Activated CD4-positive, alpha-beta T cell treated with anti-CD3 and anti-CD28 coated beads, Interleukin-2, amount 10 ng/mL, durations not matched to agents 24 days and 14 days (primary cell): ENCODE measurements around the gene UBA6. TPM values are rescaled to one million over a fixed set of nuclear protein-coding genes. Genes with fewer than 3 reads are reported as not detected.

Source experiments
- DNase-seq: peaks from one replicate; pipeline ENCODE4 v3.0.0; 2022
- H3K27ac Mint-ChIP-seq: one replicate; pipeline ENCODE4 v1.8.0; 2022; ENCODE audit warnings: mild to moderate bottlenecking, mixed read lengths
- H3K27me3 Mint-ChIP-seq: one replicate; pipeline ENCODE4 v1.8.0; 2022; ENCODE audit warnings: mixed read lengths
- H3K36me3 Mint-ChIP-seq: one replicate; pipeline ENCODE4 v1.8.0; 2022; ENCODE audit warnings: low read depth, mild to moderate bottlenecking, mixed read lengths
- H3K4me1 Mint-ChIP-seq: one replicate; pipeline ENCODE4 v1.8.0; 2021; ENCODE audit warnings: mixed read lengths
- H3K4me3 Mint-ChIP-seq: one replicate; pipeline ENCODE4 v1.8.0; 2022; ENCODE audit warnings: mild to moderate bottlenecking, moderate library complexity, mixed read lengths
- H3K9me3 Mint-ChIP-seq: one replicate; pipeline ENCODE4 v1.8.0; 2021; ENCODE audit warnings: mixed read lengths
- intact Hi-C: fragments of 100-400 bp; cut with micrococcal nuclease; formaldehyde crosslinking; loops from one replicate; pipeline ENCODE4 v1.15.1; 2023
- total RNA-seq: library from RNA; stranded (reverse); gene quantifications from 2 replicates; pipeline ENCODE4 v1.2.3, GENCODE V29; 2022

The UBA6 gene
- total RNA-seq, 1 donor from 2014 or later: 85.4 TPM

DNA sequence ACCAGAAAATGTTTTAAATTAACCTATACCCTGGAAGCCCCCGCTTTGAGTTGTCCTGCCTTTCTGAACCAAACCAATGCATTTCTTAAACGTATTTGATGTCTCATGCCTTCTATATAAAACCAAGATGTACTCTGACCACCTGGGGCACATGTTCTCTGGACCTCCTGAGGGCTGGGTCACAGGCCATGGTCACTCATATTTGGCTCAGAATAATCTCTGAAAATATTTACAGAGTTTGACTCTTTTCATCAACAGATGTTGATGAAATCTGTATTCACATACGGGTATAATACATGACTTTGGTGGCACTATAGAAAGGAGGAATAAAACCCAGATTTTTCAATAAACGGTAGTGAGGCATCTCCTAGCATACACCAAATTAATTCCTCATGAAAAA is 86.8 kb downstream of the UBA6 start:
- Mint-ChIP-seq H3K27ac (no peak overlapping the region), H3K27me3 (no peaks in the 10 kb centered on the region), H3K36me3 (peaks cover 40% of the 10 kb centered on the region), H3K9me3 (peaks cover 11% of the 10 kb centered on the region), H3K4me1 (no peaks in the 10 kb centered on the region), H3K4me3 (no peak overlapping the region)
- no peak for DNase-seq
- intact Hi-C loops: no loop called here

DNA sequence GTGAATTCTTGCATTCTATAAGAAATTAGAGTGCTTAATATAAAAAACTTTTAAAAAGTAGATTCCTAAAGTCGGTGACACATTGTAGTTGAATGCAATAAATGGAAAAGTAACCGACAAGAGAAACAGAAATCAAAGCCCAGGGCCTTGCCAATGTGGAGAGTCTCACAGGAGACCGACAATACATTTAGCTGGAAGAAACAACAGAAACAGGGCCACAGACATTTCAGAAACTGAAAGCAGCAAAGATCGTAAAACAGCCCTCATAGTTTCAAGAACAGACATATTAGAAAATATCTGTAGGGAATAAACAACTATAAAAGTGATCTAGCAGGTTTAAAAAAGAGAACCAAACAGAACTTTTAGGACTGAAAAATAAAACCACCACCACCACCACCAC is 92.9 kb downstream of the UBA6 start:
- no peaks in the 10 kb centered on the region for H3K27me3 Mint-ChIP-seq
- H3K9me3 Mint-ChIP-seq: peaks cover 14% of the 10 kb centered on the region
- peak overlapping the region; percentile 13 for H3K27ac Mint-ChIP-seq
- intact Hi-C loops: no loop called here
- DNase-seq: no peak
- H3K4me3 Mint-ChIP-seq: peak overlapping the region; percentile 4
- peaks cover 60% of the 10 kb centered on the region for H3K36me3 Mint-ChIP-seq
- H3K4me1 Mint-ChIP-seq: peaks cover 9% of the 10 kb centered on the region

DNA sequence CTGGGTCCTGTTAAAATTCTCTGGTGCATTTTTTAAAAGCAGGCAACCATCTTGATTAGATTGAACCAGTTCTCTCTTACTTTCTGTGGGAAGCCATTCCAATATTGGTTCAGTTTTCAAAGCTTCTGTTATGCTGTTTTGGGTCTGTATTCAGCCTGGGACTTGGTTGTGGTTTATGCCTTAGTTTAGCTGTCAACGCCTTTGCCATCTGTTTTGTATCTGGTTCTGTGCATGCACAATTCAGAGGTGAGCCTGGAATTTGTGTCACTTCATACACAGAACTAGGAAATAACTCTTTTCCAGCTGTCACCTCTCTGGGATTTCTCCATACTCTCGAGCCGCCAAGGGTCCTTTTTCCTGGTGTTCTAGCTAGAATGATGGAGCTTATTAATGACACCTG is 96.2 kb downstream of the UBA6 start:
- intact Hi-C loops: no loop called here
- H3K27me3 Mint-ChIP-seq: no peaks in the 10 kb centered on the region
- peaks cover 78% of the 10 kb centered on the region for H3K36me3 Mint-ChIP-seq

DNA sequence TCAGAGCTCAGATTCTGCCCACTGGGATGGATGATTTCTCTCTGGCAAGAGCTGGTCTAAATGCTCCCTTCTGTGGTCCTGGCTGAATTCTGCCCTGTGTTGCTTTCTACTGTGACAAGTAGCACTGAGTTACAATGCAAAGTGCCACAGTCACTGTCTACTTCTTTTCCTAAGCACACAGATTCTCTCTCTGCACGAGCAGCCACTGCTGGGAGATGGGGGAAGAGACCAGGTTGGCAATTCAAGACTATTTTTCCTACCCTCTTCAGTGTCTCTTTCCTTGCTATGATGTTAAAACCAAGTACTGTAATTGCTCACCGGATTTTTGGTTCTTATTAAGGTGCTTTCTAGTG is 97.0 kb downstream of the UBA6 start:
- intact Hi-C loops: no loop called here
- Mint-ChIP-seq H3K27ac (peak overlapping the region; percentile 51), H3K36me3 (peaks cover 73% of the 10 kb centered on the region), H3K27me3 (no peaks in the 10 kb centered on the region), H3K9me3 (peaks cover 36% of the 10 kb centered on the region), H3K4me1 (peaks cover 9% of the 10 kb centered on the region), H3K4me3 (no peak overlapping the region)
- no peak for DNase-seq

More for the DNA sequence above, 96.2 kb downstream of the UBA6 start:
- DNase-seq: no peak
- Mint-ChIP-seq H3K4me1 (peaks cover 9% of the 10 kb centered on the region), H3K4me3 (no peak overlapping the region), H3K9me3 (peaks cover 36% of the 10 kb centered on the region), H3K27ac (no peak overlapping the region)

DNA sequence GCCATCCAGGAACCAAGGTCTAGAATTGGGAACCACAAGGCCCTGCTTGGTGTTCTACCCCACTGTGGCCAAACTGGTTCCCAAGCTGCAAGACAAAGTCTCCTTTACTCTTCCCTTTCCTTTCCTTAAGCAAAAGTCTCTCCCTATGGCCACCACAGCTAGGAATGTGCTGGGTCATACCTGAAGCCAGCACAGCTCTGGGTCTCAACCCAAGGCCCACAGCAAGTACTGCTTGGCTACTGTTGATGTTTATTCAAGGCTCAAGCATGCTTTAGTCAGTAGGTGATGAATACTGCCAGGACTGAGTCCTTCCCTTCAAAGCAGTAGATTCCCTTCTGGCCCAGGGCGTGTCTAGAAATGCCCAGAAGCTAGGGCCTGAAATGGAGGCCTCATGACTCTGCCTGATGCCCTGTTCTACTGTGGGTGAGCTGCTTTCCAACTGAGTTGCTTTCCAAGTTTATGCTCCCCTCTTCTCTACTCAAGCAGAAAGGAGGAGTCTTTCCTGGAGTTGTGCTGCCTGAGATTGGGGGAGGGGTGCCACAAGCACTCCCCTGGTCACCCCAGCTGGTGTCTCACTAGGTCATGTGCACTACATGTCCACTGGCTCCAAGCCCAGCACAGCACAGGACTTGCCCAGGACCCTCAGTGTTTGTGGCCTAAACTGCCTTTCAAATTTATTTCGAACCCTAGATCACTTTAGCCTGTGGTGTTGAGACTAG is 97.5 kb downstream of the UBA6 start:
- DNase-seq: no peak
- peaks cover 9% of the 10 kb centered on the region for H3K4me1 Mint-ChIP-seq
- peaks cover 75% of the 10 kb centered on the region for H3K36me3 Mint-ChIP-seq
- no peak overlapping the region for H3K4me3 Mint-ChIP-seq
- H3K27ac Mint-ChIP-seq: no peak overlapping the region
- no peaks in the 10 kb centered on the region for H3K27me3 Mint-ChIP-seq
- H3K9me3 Mint-ChIP-seq: peaks cover 36% of the 10 kb centered on the region
- intact Hi-C loops: no loop called here

DNA sequence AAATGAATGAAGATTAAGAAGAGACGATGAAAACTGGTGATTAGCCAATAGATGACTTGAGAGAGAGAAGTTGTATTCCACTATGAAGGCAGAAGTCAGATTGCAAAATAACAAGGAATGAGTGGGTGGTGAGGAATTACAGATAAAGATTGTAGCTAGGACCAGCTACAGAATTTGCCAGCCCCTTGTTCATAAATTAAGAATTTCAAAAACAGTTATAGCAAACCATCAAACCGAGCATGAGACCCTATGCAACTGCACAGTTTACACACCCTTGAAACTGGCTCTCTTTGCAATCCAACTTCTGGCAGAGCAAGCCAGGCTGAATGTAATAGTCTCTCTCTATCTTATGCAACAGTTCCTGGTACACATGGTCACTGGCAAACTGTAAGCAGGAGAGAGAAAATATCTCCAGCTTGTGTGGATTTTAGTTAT is 107.2 kb downstream of the UBA6 start:
- Mint-ChIP-seq H3K4me3 (no peak overlapping the region), H3K36me3 (peaks cover 69% of the 10 kb centered on the region), H3K9me3 (peaks cover 7% of the 10 kb centered on the region), H3K4me1 (peaks cover 3% of the 10 kb centered on the region), H3K27me3 (no peaks in the 10 kb centered on the region), H3K27ac (no peak overlapping the region)
- no peak for DNase-seq
- intact Hi-C loops: no loop called here

DNA sequence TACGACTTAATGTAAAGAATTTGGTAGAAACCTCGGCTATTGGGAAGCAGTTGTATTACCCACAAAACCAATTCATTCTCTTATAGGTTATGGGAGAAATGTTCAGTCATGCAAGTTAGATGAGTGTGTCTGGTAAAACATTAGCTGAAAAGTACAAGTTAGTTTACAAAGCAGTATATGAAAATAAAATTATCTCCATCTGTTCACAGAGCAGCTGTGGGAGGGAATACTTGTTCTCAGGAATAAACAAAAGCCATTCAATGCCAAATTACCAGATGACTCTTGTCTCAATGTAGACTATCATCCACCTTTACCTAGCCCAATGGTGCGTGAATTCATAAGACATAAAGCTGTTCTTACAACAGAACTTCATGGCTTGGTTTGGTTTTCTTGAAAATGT is 113.8 kb downstream of the UBA6 start:
- peaks cover 3% of the 10 kb centered on the region for H3K4me1 Mint-ChIP-seq
- no peaks in the 10 kb centered on the region for H3K27me3 Mint-ChIP-seq
- H3K36me3 Mint-ChIP-seq: peaks cover 52% of the 10 kb centered on the region
- DNase-seq: no peak
- no peak overlapping the region for H3K4me3 Mint-ChIP-seq
- peaks cover 2% of the 10 kb centered on the region for H3K9me3 Mint-ChIP-seq
- no peak overlapping the region for H3K27ac Mint-ChIP-seq
- intact Hi-C loops: no loop called here

DNA sequence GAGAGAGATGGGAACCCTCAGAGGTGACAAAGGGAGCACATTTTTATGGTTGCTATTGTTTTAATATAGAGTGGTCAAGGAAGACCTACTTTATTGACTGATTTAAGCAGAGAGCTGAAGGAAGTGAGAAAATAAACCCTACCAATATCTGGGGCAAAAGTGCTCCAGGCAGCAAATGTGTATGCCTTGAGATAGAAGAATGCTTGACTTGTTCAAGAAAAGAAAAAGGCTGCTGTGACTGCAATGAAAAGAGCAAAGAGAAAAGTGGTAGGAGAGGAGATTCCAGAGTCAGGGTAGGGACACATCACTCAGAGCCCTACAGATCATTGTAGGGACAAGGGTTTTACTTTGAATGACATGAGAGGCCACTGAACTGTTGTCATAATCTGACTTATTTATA is 116.5 kb downstream of the UBA6 start:
- Mint-ChIP-seq H3K27me3 (no peaks in the 10 kb centered on the region), H3K4me1 (peaks cover 19% of the 10 kb centered on the region), H3K36me3 (peaks cover 53% of the 10 kb centered on the region), H3K27ac (no peak overlapping the region), H3K9me3 (peaks cover 4% of the 10 kb centered on the region), H3K4me3 (no peak overlapping the region)
- intact Hi-C loops: loop anchor here (5.0 kb wide), 2 partner anchors 73 to 663 kb away; partner anchors contain the start of gene TMPRSS11B
- no peak for DNase-seq

DNA sequence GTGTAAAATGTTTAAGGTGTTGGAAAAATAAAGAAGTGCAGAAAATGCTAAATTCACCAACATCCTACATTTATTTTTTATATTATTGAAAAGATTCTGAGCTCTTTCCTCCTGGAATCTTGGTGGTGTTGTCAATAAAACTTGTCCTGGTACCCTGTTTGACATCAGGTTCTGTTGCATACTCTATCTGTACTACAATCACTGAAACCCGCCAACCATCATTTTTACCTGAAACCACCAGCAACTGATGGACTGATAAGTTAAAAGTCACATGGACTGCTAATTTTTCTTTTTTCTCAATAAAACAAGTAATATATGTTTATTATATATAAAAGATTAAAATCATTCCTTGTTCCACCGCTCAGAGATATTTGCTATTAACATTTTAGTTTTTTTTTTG is 119.0 kb downstream of the UBA6 start:
- Mint-ChIP-seq H3K27ac (peak overlapping the region; percentile 93), H3K4me3 (peak overlapping the region; percentile 79), H3K36me3 (peaks cover 53% of the 10 kb centered on the region)

DNA sequence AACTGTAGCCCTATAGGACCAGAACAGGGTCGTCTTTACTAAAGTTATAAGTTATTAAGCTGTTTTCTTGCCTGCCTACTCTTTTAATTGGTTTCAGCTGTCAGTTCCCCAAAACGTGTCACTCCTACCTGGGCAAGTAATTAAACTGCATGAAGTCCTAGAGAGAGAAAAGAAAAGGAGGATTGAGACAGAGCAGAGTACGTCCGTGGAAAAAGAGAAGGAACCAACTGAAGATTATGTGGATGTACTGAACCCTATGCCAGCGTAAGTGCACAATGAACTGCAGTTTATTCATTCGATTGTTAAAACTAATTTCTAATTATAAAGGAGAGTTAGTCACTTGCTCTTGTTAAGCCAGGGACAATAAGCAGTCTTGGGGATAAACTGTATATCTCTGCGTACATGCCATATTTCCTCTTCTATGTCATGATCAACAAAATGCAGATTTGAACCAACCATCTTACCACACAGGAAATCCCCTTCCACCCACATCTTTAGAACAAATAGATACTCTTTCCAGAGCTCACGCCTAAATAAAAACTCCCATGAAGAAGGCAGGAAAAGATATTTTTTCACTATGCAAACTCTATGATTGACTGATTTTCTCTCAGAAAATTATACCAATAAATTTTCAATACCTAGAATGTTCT is 119.6 kb downstream of the UBA6 start:
- Mint-ChIP-seq H3K9me3 (peaks cover 8% of the 10 kb centered on the region), H3K4me3 (peak overlapping the region; percentile 79), H3K27me3 (no peaks in the 10 kb centered on the region), H3K36me3 (peaks cover 51% of the 10 kb centered on the region), H3K4me1 (peaks cover 27% of the 10 kb centered on the region), H3K27ac (peak overlapping the region; percentile 93)
- peak; percentile 83 for DNase-seq
- intact Hi-C loops: loop anchor here (1.0 to 5.0 kb wide), 8 partner anchors 8 to 666 kb away; partner anchors contain the start of genes STAP1, TMPRSS11B and UBA6

More for the DNA sequence above, 119.0 kb downstream of the UBA6 start:
- Mint-ChIP-seq H3K4me1 (peaks cover 26% of the 10 kb centered on the region), H3K9me3 (peaks cover 10% of the 10 kb centered on the region), H3K27me3 (no peaks in the 10 kb centered on the region)
- intact Hi-C loops: loop anchor here (1.0 to 5.0 kb wide), 8 partner anchors 9 to 665 kb away; partner anchors contain the start of genes STAP1, TMPRSS11B and UBA6
- no peak for DNase-seq

DNA sequence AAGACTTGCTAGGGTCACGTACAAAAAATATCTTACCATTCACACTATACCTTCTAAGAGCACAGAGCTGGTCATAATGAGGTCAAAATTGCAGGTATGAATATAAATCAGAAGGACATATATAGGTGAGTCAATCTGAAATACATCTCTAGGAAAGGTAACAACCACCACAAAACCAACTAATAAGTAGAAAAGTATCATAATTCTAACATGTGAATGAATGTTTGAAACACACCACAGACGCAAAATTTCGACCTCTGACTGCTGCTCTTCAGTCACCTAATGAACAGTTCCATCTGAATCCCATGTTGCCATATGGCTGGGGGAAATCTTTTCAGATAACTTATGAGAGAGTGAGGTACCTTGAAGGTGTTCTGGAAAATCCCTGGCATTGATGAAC is 120.4 kb downstream of the UBA6 start:
- no peak for DNase-seq
- H3K4me3 Mint-ChIP-seq: peak overlapping the region; percentile 79
- H3K9me3 Mint-ChIP-seq: peaks cover 8% of the 10 kb centered on the region
- H3K27ac Mint-ChIP-seq: peak overlapping the region; percentile 93
- peaks cover 50% of the 10 kb centered on the region for H3K36me3 Mint-ChIP-seq
- no peaks in the 10 kb centered on the region for H3K27me3 Mint-ChIP-seq
- H3K4me1 Mint-ChIP-seq: peaks cover 32% of the 10 kb centered on the region
- intact Hi-C loops: loop anchor here (2.0 to 5.0 kb wide), 4 partner anchors 14 to 667 kb away; partner anchors contain the start of gene TMPRSS11B

DNA sequence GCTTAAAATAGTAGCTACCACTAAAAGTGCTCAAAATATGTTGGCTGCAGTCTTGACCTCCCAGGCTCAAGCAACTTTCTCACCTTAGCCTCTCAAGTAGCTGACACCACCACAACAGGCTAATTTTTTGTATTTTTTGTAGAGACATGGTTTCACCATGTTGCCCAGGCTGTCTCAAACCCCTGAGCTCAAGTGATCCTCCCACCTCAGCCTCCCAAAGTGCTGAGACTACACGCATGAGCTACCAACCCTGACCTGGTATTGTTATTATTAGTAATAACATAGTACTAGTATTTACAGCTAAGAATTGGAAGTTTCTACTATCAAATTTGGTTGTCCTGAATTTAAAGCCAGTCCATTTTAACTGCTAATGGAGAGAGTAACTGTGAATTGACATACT is 124.4 kb downstream of the UBA6 start:
- Mint-ChIP-seq H3K4me3 (no peak overlapping the region), H3K4me1 (peaks cover 51% of the 10 kb centered on the region), H3K9me3 (peaks cover 8% of the 10 kb centered on the region), H3K27me3 (no peaks in the 10 kb centered on the region), H3K27ac (peak overlapping the region; percentile 32), H3K36me3 (peaks cover 44% of the 10 kb centered on the region)
- intact Hi-C loops: no loop called here
- no peak for DNase-seq

DNA sequence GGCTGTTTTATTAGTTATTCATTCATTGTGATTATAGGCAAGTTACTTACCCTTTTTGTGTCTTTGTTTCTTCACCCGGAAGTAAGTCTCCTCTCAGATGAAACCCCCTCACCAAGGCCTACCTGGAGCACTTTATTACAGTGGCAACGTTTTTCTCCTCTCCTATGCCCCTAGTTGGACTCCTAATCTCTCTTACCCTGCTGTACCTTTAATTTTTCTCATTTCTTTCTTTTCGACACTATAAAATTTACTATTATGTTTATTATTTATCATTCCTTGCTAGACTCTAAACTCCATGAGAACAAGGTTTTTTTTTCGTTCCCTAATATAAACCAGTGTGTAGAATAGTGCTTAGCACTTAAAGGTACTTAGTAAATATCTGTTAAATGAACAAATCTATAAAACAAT is 124.9 kb downstream of the UBA6 start:
- peaks cover 43% of the 10 kb centered on the region for H3K36me3 Mint-ChIP-seq
- peak overlapping the region; percentile 68 for H3K4me3 Mint-ChIP-seq
- H3K9me3 Mint-ChIP-seq: peaks cover 8% of the 10 kb centered on the region
- H3K27me3 Mint-ChIP-seq: no peaks in the 10 kb centered on the region
- DNase-seq: no peak
- peaks cover 46% of the 10 kb centered on the region for H3K4me1 Mint-ChIP-seq
- intact Hi-C loops: no loop called here
- peak overlapping the region; percentile 83 for H3K27ac Mint-ChIP-seq
